HG03064 (cell line): ENCODE measurements around the gene C1QBP.
A peak's percentile ranks its signal among the peaks of the same experiment; 100 is the strongest.
"Not testable (repeated sequence)": the region's sequence is repeated elsewhere in the genome, so short reads cannot be mapped to it uniquely, and the experiment has no call there.

ENCODE experiments used
- ATAC-seq: cut with Tn5 transposase; IDR thresholded peaks from one replicate; pipeline ENCODE4 v1.9.1; 2021; ENCODE audit warnings: low read depth; ENCODE audit not compliant: unreplicated experiment

Gene C1QBP

DNA sequence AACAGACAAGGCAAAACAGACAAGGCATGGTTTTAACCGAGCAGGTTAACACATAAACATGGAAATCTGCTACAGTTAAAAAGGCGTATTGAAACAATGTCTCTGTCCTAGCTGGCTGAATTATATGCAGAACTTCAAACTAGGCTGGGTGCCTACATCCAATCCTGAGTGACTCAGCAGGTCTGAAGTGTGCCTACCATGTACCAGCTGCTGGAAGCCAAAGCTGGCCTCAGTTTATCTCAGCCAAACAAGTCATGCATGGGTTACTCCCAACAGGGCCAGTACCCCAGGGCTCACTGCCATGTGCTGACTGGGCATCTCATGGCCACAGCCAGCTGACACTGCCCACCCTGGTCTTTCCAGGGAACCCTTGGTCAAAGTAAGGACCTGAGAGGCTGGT lies 4.0 kb downstream of the C1QBP start:
- ATAC-seq, result no peak

DNA sequence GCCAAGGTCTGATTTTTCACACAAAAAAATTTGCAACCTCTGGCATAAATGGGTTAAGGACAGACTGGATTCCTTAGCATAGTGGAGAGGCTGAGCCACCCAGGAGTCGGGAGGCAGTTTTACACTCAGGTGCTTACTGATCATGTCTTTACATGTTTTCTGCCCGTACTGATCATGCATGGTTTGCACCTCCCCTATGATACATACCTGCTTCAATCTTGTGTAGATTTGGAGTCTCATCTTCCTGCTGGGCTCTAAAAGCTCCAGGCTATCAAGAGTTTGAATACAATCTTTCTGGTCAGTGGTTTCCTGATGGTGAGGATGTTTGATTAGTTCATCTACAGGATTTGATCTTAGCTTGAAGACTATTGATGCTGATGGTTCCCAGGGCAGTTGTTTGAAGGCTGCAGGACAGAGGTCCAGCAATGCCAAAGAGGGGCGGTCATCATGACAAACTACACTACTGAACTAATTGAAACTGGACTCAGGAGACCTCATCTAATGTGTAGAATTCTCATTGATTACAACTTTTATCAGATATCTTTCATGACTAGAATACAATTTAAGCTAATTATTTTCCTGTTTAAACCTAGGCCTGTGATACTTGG lies 6.9 kb downstream of the C1QBP start:
- no peak for ATAC-seq

DNA sequence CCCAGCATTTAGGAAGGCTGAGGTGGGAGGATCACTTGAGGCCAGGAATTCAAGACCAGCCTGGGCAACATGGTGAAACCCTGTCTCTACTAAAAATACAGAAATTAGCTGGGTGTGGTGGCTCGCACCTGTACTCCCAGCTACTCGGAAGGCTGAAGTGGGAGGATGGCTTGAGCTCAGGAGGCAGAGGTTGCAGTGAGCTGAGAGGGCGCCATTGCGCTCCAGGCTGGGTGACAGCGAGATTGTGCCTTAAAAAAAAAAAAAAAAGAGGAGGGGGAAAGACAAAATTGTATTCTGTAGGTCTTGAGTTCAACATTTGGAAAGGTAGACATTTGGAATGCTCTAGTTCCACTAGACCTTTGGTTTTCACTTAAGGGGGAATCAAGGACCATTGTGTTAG lies 7.7 kb downstream of the C1QBP start:
- ATAC-seq, result not testable (repeated sequence)

DNA sequence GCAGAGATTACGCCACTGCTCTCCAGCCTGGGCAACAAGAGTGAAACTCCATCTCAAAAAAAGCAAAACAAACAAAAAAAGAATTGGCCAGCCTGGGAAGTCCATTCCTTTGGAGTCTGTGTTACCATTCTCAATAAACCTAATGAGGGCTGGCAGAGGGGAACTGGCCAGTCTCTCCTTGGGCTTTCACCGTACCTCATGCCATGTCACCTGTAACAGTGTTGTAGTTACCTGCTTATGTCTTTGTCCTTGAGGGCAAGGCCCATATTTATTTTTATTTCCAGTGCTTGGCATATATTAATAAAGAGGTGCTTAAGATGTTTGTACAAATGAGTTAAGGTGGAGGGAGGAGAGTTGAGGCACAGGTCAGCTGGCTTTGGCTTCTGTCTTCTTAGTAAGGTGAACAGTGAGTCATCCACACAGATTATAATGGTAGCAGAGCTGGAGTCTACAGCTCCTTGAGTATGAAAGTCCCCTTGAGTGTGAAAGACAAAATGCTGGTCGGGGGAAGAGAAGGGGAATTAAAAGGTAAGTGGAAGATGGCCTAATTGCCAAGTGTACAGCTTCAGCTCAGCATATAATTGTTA lies 8.4 kb downstream of the C1QBP start:
- ATAC-seq, result no peak

DNA sequence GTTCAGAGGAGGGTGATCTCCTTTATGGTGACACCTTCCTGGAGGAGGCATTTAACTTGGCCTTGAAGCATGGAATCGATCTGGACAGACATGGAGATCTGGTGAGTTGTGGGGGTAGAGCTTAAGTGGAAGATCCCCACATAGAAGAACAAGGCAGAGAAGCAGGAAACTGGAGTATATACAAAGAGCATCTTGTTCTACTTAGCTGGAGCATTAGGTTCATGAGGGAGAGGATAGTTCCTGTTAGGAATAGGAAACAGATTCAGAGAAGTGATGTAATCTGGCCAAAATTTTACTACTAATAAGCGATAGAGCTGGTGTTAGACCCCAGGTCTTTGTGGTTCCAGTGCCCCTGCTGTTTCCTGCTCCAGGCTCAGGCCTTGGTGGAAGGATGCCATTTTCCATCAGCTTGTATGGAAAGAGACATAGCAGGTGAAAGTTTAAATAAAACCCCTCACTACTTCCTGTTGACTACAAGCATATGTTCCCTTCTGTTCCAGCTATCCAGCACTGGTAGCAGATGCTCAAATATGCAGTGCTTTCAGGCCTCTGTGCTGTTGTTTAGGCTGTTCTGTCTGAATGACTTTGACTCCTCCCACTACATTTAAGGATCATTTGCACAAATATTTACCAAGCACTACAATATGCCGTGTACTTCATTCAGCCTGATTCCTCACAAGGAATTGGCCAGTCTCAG lies 9.6 kb downstream of the C1QBP start:
- no peak for ATAC-seq

DNA sequence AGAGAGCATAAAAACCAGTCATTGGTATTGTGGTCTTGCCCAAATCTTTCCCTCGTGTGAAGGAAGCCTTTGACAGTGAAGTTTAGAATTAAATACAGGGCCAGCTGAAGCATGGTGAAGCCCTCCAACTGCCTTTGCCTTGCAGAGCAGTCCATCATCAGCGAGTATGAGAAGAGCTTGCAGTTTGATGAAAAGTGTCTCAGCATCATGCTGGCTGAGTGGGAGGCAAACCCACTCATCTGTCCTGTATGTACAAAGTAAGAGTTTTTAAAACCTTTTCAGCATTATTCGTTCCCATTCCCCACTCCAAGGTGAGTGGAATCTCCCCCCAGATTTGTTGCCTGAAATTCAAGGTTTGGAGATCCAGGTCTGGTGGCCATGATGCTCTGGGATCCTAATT lies 13.1 kb downstream of the C1QBP start:
- no peak for ATAC-seq

DNA sequence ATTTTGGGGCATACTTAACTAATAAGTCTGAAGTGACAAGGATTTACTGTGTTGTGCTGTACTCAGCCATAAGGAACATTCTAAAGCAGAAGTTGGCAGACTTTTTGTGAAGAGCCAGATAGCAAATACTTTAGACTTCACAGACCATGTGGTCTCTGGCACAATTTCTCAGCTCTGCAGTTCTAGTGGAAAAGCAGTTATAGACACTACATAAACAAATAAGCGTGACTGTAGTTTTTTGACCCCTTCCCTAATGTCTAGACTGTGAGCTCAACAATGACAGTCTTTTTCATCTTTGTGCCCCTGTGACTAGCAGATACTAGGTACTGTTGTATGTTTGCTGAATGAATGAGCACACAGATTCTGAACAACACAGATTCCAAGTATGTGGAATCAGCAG lies 14.0 kb downstream of the C1QBP start:
- ATAC-seq, result no peak

DNA sequence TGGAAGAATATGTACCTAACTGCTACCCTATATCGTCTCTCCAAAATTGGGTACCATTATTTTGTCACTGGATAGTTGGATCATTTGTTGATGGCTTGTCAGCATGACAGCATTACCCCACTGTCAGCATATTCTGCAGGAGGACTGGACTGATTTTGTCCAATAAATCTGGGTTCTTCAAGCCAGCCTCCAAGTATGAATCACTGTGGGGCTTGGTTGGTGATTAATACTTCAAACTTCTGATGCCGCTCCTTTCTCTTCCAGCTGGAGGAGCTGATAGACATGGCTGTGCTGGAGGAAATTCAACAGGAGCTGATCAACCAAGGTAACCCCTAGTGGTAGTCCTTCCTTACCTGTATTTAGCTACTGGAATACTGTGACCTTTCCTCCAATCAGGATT lies 16.4 kb downstream of the C1QBP start:
- ATAC-seq, result no peak

DNA sequence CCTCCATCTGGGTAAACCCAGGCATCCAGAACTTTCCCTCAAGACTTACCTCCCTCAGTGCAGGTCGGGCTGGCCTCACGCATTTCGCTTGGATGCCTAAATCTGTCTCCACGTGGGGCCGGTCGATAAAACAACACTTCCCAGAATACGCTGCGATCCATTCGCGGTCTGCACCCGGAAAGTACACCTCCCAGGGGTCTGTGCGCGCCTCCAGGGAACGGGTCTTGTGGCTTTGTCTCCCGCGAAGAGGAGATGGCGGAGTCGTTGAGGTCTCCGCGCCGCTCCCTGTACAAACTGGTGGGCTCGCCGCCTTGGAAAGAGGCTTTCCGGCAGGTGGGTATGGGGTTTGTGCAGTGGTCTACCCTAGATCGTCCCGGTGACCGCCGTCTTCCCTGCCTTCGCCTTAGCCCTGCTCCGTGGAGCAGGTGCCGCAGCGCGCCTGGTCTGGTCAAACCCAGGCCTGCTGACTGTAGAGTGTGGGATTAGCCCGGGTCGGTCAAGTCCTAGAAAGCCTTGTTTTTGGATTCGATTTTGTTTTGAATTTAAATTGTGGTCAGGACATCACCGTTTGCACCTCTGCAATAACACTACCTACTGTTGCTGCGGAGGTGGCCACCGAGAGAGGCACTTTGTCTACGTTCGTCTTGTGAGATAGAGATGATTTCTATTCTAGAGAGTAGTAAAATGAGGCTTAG lies 18.8 kb downstream of the C1QBP start, which contains the start of gene RPAIN:
Gene RPAIN, plus strand, starts transcription at position 224 of the 695 bp plus-strand sequence. Its CDS starts 29 bp downstream, at position 253.
- peak; percentile 61 for ATAC-seq

DNA sequence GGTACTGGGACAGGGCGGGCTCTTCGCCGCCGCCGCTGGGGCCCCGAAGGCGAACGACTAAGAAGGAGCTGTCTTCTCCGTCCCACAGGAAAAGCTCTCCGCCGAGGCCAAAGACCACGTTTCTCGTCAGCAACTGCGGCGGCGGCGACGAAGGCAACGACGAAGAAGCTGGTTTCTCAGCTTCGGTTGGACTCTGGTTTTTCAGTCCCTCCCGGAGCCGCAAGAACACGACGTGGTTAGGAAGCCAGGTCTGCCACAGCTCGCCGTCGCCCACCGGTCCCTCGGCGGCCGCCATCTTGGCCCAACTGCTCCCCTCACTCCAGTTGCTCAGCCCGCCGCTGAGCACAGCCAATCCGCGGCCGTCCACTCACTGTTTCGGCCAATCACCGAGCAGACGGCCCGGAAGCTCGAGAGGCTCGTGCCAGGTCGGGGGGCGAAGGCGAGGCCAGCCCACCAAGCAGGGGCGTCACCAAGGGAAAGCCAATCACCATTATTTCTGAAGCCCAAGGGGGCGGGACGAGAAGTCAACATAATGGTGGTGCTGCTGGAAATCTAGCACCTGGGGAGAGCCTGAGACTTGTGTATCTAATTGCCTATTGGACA lies 19.5 kb downstream of the C1QBP start, which contains the start of gene NUP88:
Gene NUP88, minus strand, starts transcription at position 307 of the 603 bp plus-strand sequence. Its CDS starts 12 bp downstream, at position 295.
- ATAC-seq, result peak; percentile 79

DNA sequence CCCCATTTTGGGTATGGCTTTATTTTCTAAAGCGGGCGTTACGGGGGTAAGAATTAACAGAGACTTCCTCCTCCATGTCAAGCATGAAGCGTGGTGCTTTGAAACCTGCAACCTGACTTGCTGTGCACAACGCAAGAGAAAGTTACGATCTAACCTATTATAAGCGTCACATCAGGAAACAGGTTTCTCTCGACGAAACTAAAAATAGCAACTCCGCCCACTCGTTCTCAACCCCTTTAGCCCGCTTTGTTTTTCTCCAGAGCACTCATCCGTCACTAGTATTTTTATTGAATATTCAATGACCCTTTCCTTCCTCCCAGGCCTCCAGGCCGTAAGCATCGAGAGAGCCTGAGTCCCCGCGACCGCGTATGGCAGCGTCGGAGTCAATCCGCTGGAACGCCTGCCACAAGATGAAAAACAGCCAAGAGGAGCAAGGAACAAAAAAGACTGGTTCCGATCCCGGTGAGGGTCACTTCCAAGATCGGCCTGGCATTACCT lies 20.0 kb downstream of the C1QBP start:
- no peak for ATAC-seq

DNA sequence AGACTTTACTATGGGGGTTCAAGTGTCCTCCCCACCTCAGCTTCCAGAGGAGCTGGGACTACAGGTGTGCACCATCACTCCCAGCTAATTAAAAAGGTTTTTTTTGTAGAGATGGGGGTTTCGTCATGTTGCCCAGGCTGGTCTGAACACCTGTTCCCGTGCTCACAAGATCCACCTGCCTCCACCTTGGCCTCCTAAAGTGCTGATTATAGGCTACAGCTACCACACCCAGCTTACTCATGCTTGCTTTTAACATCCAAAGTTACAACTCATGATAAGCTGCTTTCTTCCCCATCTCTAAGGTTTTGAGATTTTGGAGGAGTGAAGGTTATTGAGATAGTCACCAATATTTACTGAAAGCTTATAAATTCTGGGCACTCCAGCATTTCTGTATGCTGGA lies 22.1 kb downstream of the C1QBP start:
- ATAC-seq, result no peak

DNA sequence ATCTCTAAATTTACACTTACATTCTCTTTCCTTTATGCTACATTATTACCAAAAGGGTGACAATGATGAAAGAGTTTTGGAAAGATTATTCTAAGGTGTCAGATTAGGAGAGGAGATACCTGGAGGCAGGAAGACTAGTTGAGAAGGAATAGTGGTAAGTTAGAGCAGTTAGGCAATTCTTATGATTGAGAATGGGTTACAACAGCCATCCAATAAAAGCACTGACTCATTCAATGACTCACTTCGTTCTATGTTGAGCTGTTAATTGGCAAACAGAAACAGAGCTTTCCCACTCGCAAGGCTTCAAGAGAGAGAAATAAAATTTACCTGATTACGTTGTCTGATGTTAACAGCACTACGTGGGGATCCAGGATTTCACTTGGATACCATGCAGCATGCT lies 25.3 kb downstream of the C1QBP start:
- ATAC-seq, result no peak

DNA sequence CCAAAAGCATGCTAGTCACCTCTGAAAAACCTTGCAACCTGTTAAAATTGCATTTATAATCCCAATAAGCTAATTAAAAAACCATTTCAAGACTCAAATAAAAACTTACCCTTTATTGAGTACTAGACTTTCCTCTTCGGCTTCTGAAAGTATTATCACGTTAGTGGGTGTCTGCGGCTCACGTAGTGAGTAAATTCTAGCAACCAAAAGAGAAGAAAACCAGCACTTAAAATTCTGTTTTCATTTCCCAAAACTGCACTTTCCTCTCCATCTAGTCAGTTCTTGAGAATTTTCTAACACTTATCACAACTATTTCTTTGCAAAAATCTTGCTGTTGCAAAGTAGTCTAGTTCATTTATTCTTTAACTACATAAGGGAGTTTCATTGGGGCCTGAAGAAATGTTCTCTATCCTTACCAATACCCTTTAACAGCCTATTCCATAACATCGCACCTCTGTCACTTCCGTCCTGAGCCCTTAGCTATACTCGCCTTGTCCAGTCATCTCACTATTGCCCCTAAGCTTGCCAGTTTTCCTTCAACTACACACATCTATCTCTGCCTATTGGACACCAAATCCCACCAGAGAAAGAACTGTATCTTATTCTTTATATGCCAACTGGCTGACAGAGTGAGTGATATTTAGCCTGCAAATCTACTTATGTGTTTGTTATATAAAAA lies 28.2 kb downstream of the C1QBP start:
- ATAC-seq, result no peak

DNA sequence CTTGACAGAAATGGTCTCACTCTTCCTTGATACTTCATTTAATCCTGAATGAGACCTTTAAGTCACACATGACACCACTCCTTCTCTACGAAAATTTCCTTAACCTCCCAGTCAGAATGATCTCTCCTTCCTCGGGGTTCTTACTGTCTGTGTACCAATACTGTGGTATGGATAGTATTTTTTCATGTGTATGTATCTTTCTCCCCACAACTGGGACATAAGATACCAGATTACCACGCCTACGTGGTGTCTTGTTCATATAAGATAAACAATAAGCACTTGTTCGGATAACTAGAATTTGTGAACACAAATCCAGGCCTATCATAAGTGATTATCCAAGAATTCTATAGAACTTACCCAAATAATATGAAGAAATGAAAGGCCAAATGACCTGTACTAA lies 30.8 kb downstream of the C1QBP start:
- ATAC-seq, result no peak

DNA sequence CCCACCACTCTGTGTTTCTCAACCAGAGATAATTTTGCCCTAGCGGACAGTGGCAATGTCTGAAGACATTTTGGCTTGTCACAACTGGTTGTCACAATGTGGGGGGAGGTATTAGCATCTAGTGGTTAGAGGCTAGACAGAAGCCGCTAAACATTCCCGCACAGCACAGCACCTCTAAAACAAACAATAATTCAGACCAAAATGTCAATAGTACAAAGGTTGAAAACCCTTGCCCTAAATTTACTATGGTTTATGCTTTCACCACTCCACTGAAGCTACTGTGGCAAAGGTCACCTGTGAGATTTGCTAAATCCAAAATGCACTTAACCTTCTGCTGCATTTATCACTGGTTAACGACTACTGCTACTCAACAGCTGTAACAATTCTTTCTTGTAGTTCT lies 33.6 kb downstream of the C1QBP start:
- ATAC-seq, result no peak

DNA sequence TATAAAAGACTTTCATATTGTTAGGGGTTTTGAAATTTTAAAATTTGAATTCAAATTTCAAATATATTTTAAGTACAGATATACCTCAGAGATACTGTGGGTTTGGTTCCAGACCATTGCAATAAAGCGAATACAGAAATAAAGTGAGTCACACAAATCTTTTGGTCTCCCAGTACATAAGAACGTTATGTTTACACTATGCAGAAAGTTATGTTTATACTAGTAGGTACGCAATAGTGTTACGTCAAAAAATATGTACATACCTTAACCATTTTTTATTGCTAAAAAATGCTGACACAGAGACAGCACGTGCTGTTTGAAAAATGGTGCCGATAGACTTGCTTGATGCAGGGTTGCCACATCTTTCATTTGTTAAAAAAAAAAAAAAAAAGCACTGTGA lies 39.2 kb downstream of the C1QBP start:
- no peak for ATAC-seq

DNA sequence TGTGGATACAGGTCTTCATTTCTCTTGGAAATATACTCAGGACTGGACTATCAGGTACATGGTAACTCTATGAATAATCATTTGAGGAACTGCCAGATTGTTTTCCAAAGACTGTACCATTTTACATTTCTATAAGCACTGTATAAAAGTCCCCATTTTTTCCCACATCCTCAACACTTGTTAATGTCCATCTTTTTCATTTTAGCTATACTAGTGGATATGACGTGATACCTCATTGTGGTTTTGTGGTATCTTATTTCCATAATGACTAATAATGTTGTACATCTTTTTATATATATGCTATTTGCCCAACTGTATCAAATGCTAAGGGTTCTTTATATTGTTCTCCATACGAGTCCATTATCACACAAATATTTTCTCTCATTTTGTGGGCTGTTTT lies 42.3 kb downstream of the C1QBP start:
- ATAC-seq, result no peak

DNA sequence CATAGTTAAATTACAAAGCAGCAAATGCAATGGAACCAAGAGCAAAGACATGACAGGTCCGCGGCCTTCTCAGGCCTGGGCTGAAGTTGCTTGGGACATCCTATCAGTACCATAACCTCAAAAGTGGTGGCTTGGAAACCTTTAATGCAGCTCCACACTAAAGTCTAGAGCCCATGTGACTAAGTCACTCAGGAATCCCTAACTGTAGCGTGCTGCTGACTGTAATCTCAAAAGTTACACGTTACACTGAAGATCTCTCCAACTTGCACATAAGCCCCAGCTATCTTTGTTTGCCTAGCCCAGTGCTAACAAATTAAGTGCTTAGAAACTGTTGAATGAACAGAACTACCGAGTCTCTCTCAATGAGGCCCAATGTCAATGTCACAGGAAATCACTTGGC lies 47.3 kb downstream of the C1QBP start:
- no peak for ATAC-seq
